ENCODE results near the gene COL5A2.

COL5A2 gene

DNA sequence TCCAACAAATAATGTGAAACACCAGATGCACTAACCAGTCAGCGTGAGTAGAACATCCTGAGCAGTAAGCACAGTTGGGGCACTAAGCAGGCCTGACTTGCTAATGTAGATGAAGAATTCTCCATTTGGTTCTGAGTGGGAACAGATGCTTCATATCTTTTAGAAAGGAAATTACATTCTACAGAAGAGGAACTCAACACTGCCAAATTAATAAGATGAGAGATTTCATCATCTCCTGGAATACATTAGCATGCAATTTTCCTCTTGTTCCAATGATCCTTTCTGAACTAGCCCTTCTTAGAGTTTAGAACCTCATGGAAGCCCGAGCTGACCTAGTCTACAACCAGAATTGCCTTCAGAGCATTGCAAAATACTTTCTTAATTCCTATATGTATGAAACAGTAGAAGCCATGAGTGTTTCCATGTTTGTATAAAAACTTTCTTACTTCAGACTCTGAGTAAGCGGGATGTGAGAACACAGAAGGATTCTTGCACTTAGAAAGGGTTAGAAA lies 34.8 kb downstream of the COL5A2 start:
- DNase-seq, result no peak

GRCh38 chr2:189143925-189144324 lies 35.6 kb downstream of the COL5A2 start:
- no peak for DNase-seq

- DNase-seq, result peak; percentile 68
Observed at GRCh38 chr2:189142893-189143759, 36.4 kb downstream of the COL5A2 start.

DNA sequence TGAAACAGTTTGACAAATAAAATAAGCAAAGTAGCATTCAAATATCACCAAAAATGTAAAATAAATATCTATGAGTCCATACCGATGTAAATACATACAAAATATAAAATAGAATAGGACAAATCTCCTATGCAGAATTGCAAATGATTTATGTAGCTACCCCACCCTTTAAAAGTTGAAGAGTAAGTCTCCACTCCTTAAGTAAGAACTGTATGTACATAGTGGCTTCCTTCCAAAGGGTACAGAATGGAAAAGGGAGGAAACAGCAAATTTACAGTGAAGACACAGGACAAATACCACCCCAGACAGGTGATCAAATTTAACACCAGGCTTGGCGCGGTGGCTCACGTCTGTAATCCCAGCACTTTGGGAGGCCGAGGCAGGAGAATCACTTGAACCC lies 40.8 kb downstream of the COL5A2 start:
- no peak for DNase-seq

DNA sequence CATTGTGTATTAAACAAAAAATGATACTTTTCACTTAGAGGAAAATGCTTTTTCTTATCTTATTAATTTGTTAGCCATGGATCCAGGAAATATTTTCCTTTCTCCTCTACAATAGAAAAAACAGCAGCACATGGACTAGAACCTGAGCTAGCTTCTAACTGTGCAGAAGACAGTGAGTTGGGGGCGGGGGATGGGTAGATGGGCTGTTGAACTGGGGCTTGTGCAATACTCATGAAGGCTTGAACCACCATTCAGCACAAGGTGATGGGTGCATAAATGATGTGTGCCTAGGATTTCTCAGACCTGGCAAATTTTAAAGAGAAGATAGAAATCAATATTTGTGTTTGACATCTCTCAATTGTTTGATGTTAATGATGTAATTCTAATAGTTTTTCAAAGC lies 42.0 kb downstream of the COL5A2 start:
- DNase-seq, result no peak

- DNase-seq, result no peak
Observed at GRCh38 chr2:189134485-189134884, 45.1 kb downstream of the COL5A2 start.

- DNase-seq, result no peak
Observed at GRCh38 chr2:189131991-189132390, 47.6 kb downstream of the COL5A2 start.

- DNase-seq, result no peak
Observed at GRCh38 chr2:189129971-189130370, 49.6 kb downstream of the COL5A2 start.

DNA sequence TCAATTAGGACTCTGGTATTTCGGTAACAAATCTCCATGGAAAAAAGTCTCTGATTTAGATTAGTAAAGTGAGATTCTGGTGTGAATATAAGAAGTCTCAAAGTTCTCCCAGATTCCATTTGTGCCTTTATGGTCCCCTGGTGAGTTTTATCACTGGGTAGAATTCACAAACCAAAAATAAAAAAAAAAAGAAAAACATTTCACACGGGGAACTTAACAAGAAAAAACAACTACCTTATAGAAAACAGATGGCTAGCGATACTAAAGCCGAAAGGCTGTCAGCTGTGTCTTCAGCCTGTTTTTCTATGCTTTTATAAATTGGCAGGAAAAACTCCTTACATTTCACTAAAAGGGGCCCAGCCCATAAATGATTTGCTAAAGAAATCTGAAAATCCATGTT lies 50.6 kb downstream of the COL5A2 start:
- DNase-seq, result no peak

DNA sequence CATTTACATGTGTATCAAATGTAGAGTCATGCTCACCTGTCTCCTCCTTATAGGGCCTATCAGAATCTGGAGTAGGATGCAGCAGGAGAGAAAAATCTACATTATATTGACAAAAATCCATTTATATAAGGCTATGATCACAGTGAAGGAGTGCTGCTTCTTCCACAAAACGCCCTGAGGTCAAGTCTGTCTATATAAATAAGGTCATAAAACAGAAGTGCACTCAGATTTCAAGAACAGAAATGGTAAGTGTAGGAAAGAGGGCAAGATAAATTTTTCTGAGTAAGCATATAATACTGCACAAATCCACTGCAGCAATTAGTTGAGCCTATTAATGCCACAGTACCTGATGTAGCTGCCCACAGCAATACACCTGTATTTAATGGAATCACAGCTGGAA lies 51.8 kb downstream of the COL5A2 start:
- DNase-seq, result no peak

DNA sequence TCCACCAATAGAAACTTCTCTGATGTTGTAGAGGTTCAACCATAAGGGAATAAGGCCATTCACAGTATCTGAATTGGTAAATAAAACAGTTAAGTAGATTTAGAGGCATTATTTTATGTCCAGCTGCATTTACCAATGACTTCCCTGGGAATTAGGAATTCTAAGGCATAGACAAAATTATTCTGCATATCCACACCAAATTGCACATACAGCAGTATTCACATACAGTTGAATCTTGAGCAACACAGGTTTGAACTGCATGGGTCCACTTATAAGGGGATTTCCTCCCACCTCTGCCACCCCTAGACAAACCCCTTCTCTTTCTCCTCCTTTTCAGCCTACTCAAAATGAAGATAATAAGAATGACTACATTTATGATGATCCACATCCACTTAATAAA lies 54.4 kb downstream of the COL5A2 start:
- no peak for DNase-seq

GRCh38 chr2:189124175-189124574 lies 55.4 kb downstream of the COL5A2 start:
- no peak for DNase-seq

DNA sequence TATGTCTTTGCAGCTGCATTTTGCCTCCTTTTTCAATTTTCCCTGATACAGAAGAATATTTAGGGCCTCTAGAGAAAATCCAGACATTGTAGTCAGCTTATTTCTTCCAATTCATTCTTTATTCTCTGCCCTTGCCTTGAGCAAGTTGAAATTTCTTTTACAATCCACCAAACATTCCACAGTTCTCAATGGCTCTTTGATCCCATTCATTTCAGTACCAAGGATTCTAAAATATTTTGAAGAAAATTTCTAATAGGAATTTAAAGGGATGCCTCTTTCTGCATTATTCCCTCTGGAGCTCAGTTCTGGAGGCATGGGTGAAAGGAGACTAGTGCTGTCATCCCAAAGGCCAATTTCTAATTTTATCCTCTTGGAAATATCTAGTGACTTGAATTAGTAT lies 61.2 kb downstream of the COL5A2 start:
- DNase-seq, result no peak

DNA sequence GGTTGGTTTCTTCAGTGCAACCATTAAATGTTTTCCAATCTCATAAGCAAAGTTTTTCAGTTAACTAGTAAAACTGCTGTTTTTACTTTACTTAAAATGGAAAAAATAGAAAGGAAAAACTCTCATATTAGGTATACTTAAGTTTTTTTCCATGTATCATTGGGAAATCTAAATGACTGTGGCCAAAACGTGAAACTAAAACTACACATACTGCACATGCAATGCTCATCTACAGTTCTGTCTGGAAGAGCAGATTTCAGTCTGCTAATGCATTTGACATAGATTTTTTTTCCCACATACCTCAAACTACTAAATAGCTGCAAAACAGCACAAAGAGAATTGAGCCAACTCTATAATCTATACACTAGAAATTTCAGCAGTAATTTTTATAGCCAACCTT lies 62.6 kb downstream of the COL5A2 start:
- no peak for DNase-seq

DNA sequence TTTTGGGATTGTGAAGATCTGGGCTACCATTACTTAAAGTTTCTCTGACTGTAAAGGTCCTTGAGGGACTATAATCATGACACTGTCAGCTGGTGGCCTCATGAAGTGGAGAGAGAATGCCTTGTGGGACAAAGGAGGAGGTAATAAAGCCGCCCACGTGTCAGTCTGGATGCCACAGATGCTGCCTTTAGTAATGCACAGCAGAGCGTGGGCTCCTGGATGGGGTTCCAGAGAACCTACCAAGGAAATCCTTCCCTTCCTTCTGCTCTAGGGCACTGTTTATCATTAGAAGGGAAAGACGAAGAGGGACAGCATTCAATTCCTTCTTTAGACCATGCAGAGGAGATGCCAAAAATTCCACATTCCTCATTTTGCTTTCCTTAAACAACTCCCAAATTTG lies 63.5 kb downstream of the COL5A2 start:
- DNase-seq, result no peak

GRCh38 chr2:189115126-189115525 lies 64.4 kb downstream of the COL5A2 start:
- DNase-seq, result no peak

DNA sequence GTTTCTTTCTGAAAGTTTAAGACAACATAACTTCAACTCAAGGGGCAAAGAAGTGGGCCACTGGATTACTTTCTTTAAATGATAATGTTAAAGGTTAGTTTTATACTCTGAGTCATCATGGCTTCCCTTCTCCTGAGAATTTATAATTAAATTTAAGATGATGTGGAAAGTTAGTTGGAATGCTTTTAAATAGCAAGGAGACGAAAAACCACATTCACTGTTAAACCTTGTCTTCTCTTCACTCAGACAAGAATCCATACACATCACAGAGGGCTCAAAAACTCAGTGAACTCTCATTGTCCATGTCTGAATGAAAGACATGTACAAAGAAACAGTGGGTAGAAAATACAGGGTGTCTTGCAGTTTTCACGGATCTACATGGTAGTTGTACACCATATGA lies 65.6 kb downstream of the COL5A2 start:
- DNase-seq, result no peak

DNA sequence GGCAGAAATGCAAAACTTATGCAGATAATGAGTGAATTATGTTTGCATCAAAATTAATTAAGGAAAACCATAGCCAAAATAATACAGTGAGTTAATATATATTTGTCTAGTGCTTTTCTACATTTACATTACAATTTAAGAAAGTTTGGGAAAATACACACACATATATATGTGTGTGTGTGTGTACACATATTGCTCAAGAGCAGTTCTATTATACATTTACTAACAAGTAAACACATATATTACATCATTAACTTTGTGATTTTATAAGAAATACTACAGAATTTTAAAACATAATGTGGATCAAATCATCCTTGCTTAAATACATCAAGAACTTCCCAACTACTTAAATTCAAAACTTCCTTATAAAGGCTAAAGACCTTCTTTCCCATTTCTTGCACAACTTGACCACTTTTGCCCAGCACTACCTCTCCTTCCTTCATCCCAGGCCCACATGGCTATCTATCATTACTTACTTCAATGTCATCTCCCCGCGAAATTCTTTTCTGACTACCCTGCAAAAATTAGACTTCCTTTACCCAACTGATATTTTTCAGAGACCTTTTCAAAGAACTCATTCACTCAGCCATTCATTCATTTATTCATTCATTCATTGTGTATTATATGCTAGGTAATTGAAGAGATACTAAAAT lies 68.4 kb downstream of the COL5A2 start:
- no peak for DNase-seq

DNA sequence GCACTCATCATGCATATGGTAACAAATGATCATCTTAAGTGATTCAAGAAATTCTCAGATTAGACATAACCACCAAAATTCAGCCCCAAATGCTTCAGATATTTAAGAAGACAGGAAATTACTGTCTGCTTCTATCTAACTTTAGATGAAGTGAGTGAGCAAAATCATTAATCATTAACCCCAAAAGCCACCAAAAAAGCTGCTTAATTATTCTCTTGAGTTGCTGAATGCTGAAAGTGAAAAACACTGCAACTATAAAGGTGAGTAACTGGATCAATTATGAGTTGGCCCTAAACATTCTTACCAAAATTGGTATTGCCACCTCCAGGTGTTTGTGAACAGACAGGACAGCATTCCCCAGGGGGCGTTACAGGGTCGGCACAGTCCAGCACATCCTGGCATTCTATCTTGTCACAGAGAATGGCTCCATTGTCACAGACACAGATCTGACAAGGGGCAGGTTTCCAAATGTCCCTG lies 69.6 kb downstream of the COL5A2 start:
- no peak for DNase-seq

DNA sequence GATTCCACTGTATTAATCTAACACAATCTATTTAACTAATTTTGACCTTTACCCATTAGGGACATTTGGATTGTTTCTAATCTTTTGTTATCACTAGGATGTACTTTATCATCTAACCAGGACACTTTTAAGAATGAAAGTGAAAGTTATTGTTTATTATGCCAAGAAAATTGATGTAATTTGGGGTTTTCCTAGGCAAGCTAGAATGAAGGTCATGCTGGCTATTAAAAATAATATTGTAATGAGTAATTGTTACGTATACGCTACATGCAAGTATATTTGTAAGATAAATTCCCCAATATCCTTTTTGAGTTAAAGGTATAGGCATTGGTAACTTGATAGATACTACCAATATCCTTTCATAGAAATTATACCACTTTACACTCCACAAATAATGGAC lies 74.6 kb downstream of the COL5A2 start:
- no peak for DNase-seq

DNA sequence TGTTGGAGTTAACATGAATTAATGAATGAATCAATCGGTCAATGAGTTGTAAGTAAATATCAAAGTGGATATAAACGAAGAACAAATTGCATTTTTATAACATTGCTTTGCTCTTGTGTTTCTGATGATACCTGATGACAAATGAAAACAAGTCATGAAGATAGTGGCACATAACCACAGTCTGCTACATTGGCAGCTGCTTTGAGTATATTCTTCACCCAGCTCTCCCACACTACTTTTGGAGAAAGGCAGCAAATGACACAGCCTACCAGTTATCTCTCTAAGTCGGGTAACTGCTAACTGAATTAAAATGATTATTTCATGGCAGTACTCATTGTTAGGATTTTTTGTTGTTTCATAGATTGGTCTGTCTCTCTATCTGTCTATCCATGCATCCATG lies 76.8 kb downstream of the COL5A2 start:
- DNase-seq, result no peak

GRCh38 chr2:189097934-189098333 lies 81.6 kb downstream of the COL5A2 start:
- DNase-seq, result no peak

DNA sequence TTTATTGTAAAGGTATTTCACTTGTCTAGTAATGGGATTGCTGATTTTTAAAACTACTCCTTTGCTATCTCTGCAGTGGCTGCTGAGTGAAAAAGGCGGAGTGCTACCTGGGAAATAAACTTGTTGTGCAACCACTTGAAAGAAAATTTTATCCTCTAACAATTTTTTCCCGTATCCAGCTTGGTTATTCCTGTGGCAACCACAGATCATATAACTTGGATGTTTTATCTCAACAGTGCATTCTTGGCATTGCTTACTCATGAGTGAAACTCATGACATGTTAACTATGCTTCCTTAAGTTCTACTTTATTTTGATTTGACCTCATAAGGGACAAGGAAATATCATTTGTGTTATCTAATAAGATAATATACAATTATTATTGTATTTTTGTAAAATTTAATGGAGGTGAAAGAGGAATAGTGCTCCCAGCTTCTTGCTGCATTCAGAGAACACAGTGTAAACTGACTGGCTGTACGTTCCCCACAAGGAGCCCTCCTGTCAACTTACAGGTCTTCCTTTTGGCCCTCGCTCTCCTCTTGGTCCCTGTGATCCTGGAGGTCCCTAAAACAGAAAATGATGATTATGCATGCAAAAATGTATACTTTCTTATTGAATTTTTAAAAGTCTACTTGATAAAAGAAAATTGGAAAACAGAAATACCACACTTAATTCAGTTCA lies 82.7 kb downstream of the COL5A2 start:
- DNase-seq, result no peak

- DNase-seq, result no peak
Observed at GRCh38 chr2:189095101-189095500, 84.5 kb downstream of the COL5A2 start.
